Hepatocyte (in vitro differentiated cells): ENCODE measurements around the gene IP6K3. TPM values are rescaled to one million over a fixed set of nuclear protein-coding genes. Genes with fewer than 3 reads are reported as not detected.
A peak's percentile ranks its signal among the peaks of the same experiment; 100 is the strongest.

Experiments
- DNase-seq: peaks from one replicate; pipeline ENCODE4 v3.0.0-alpha.2; 2016; ENCODE audit warnings: low spot score
- H2AFZ ChIP-seq: fragments of 200-600 bp; sonication (generic); 2 replicates; pipeline ENCODE4 v1.6.0; 2016; ENCODE audit warnings: antibody characterized with exemption, mild to moderate bottlenecking
- H3K27ac ChIP-seq: fragments of 200-600 bp; sonication (generic); 2 replicates; pipeline ENCODE4 v1.5.1; 2016; ENCODE audit warnings: mild to moderate bottlenecking
- H3K27me3 ChIP-seq: fragments of 200-600 bp; sonication (generic); 2 replicates; pipeline ENCODE4 v1.6.1; 2016
- H3K36me3 ChIP-seq: fragments of 200-600 bp; sonication (generic); replicated peaks from 2 replicates; pipeline ENCODE4 v1.5.1; 2016; ENCODE audit warnings: low read depth; ENCODE audit not compliant: insufficient read depth
- H3K4me1 ChIP-seq: fragments of 200-600 bp; sonication (generic); 2 replicates; pipeline ENCODE4 v1.5.1; 2016; ENCODE audit warnings: mild to moderate bottlenecking, moderate library complexity; ENCODE audit not compliant: insufficient read depth
- H3K4me2 ChIP-seq: fragments of 200-600 bp; sonication (generic); 2 replicates; pipeline ENCODE4 v1.6.0; 2016
- H3K4me3 ChIP-seq: fragments of 200-600 bp; sonication (generic); 2 replicates; pipeline ENCODE4 v1.5.1; 2016; ENCODE audit warnings: mild to moderate bottlenecking
- H3K79me2 ChIP-seq: fragments of 200-600 bp; sonication (generic); 2 replicates; pipeline ENCODE4 v1.6.0; 2017; ENCODE audit warnings: mild to moderate bottlenecking
- H3K9me2 ChIP-seq: fragments of 200-600 bp; sonication (generic); replicated peaks from 2 replicates; pipeline ENCODE4 v1.6.0; 2017; ENCODE audit warnings: mild to moderate bottlenecking; ENCODE audit not compliant: insufficient read depth
- H3K9me3 ChIP-seq: fragments of 200-600 bp; sonication (generic); 2 replicates; pipeline ENCODE4 v1.5.1; 2016; ENCODE audit warnings: low read depth, mild to moderate bottlenecking
- H4K20me1 ChIP-seq: fragments of 200-600 bp; sonication (generic); 2 replicates; pipeline ENCODE4 v1.6.0; 2016; ENCODE audit warnings: mild to moderate bottlenecking; ENCODE audit not compliant: insufficient read depth, poor library complexity, severe bottlenecking
- CTCF ChIP-seq: fragments of 200-600 bp; sonication (generic); IDR thresholded peaks from 2 replicates; pipeline ENCODE4 v1.5.1; 2016; ENCODE audit warnings: antibody characterized with exemption, mild to moderate bottlenecking; ENCODE audit not compliant: poor library complexity
- EZH2 ChIP-seq: fragments of 200-600 bp; sonication (generic); IDR thresholded peaks from 2 replicates; pipeline ENCODE4 v1.6.1; 2016; ENCODE audit warnings: antibody characterized with exemption, mild to moderate bottlenecking, borderline replicate concordance
- EZH2phosphoT487 ChIP-seq: fragments of 200-600 bp; sonication (generic); IDR thresholded peaks from one replicate; pipeline ENCODE4 v1.6.1; 2018; ENCODE audit warnings: antibody characterized with exemption, mild to moderate bottlenecking, low read depth, moderate library complexity; ENCODE audit not compliant: unreplicated experiment, severe bottlenecking
- WGBS: methylation state at CpG from one replicate; pipeline ENCODE4 v1.1.6; 2016; ENCODE audit warnings: low lambda C conversion rate; ENCODE audit errors: missing lambda C conversion rate; 5-methylcytosine and 5-hydroxymethylcytosine counted together
- polyA plus RNA-seq: library from polyadenylated mRNA; unstranded; fragments of >200 nt; fragmentation: Nextera tagmentation; extraction: Ambion mirVana; gene quantifications from 2 replicates; pipeline ENCODE4 v1.2.1, GENCODE V29; 2016
- total RNA-seq: library from RNA; depleted of rRNA; stranded (reverse); fragments of >200 nt; gene quantifications from 2 replicates; pipeline ENCODE4 v1.2.3, GENCODE V29; 2014

IP6K3 gene
- total and polyA plus RNA-seq, 2 experiments from 2014 or later, result 9.5 to 25.3 TPM

GRCh38 chr6:33786736-33787135 lies 40.0 kb upstream of the IP6K3 start:
- Histone ChIP-seq H3K9me3 (no peaks in the 10 kb centered on the region), H3K9me2 (no peaks in the 10 kb centered on the region), H3K27ac (peak overlapping the region; percentile 98), H3K27me3 (no peaks in the 10 kb centered on the region), H3K36me3 (no peaks in the 10 kb centered on the region), H2AFZ (no peak overlapping the region), H3K79me2 (peaks cover 44% of the 10 kb centered on the region), H4K20me1 (peaks cover 47% of the 10 kb centered on the region), H3K4me1 (peaks cover 32% of the 10 kb centered on the region), H3K4me2 (peak overlapping the region; percentile 94), H3K4me3 (no peak overlapping the region)
- DNase-seq, result no peak
- TF ChIP-seq EZH2phosphoT487, result no peak
- no peak for TF ChIP-seq EZH2
- TF ChIP-seq CTCF, result no peak
- 76% methylated on average over 3 of the region's 3 CpGs for WGBS

- H3K36me3 ChIP-seq, result no peaks in the 10 kb centered on the region
- WGBS, result 46% methylated on average over 3 of the region's 3 CpGs
These were observed 39.1 kb upstream of the IP6K3 start for GRCh38 chr6:33785778-33786177.

GRCh38 chr6:33784787-33785186 lies 38.1 kb upstream of the IP6K3 start:
- Histone ChIP-seq H3K27ac (no peak overlapping the region), H3K36me3 (no peaks in the 10 kb centered on the region), H3K79me2 (peaks cover 44% of the 10 kb centered on the region), H2AFZ (no peak overlapping the region), H4K20me1 (peaks cover 47% of the 10 kb centered on the region), H3K27me3 (no peaks in the 10 kb centered on the region), H3K9me3 (no peaks in the 10 kb centered on the region), H3K9me2 (no peaks in the 10 kb centered on the region), H3K4me3 (no peak overlapping the region), H3K4me2 (no peak overlapping the region), H3K4me1 (peaks cover 36% of the 10 kb centered on the region)
- 91% methylated on average over 13 of the region's 13 CpGs for WGBS
- TF ChIP-seq EZH2, result no peak
- no peak for TF ChIP-seq EZH2phosphoT487
- TF ChIP-seq CTCF, result no peak
- DNase-seq, result no peak

More at GRCh38 chr6:33785778-33786177, 39.1 kb upstream of the IP6K3 start:
- H3K9me3 ChIP-seq, result no peaks in the 10 kb centered on the region
- no peak overlapping the region for H3K4me3 ChIP-seq
- H3K27ac ChIP-seq, result no peak overlapping the region
- no peak for DNase-seq
- no peak overlapping the region for H2AFZ ChIP-seq
- H3K9me2 ChIP-seq, result no peaks in the 10 kb centered on the region
- peaks cover 36% of the 10 kb centered on the region for H3K4me1 ChIP-seq
- TF ChIP-seq EZH2phosphoT487, result no peak
- TF ChIP-seq CTCF, result no peak
- TF ChIP-seq EZH2, result no peak
- peaks cover 44% of the 10 kb centered on the region for H3K79me2 ChIP-seq
- peak overlapping the region; percentile 94 for H3K4me2 ChIP-seq
- peaks cover 47% of the 10 kb centered on the region for H4K20me1 ChIP-seq
- H3K27me3 ChIP-seq, result no peaks in the 10 kb centered on the region
